HEK293 (cell line): ENCODE data around the gene RPGRIP1L.

Experiments
- CTCF ChIA-PET: fragments of 350-600 bp; formaldehyde crosslinking; extraction: SDS; loops from one replicate; lab custom pipeline; 2021; ENCODE audit warnings: antibody characterized with exemption; lab: Yijun Ruan, JAX
- POLR2A ChIA-PET: fragments of 300-600 bp; formaldehyde crosslinking; extraction: SDS; loops from one replicate; lab custom pipeline; 2020; ENCODE audit warnings: antibody characterized with exemption, inconsistent platforms; lab: Yijun Ruan, JAX
- H3K27ac ChIP-seq: fragments of 200-500 bp; sonication (Bioruptor generic); 2 replicates; pipeline ENCODE4 v1.5.1; 2014; ENCODE audit warnings: low read depth, low read length, control low read depth, inconsistent platforms; ENCODE audit errors: extremely low read depth
- H3K36me3 ChIP-seq, 2 experiments: fragments of 200-500 bp in 1 of 2; sonication (Bioruptor generic) in 1 of 2; 1 replicate in 1 of 2; 2 replicates in 1 of 2; pipeline ENCODE4 v1.5.1; 2014 to 2017; ENCODE audit warnings: inconsistent platforms in 2 of 2, low read length in 2 of 2; ENCODE audit not compliant: control insufficient read depth in 2 of 2, insufficient read depth in 1 of 2
- H3K4me1 ChIP-seq: fragments of 200-500 bp; sonication (Bioruptor generic); 2 replicates; pipeline ENCODE4 v1.5.1; 2014; ENCODE audit warnings: mild to moderate bottlenecking, low read length, inconsistent platforms; ENCODE audit not compliant: control insufficient read depth, insufficient read depth
- H3K4me3 ChIP-seq: 2 replicates; pipeline ENCODE4 v1.5.1; 2011; ENCODE audit warnings: low read depth, mild to moderate bottlenecking, control low read depth, low read length, moderate library complexity
- H3K9me3 ChIP-seq: fragments of 200-500 bp; sonication (Bioruptor generic); 2 replicates; pipeline ENCODE4 v1.5.1; 2014; ENCODE audit warnings: low read depth, low read length, inconsistent platforms; ENCODE audit not compliant: control insufficient read depth, insufficient read depth
- KLF16 ChIP-seq: fragments of 450-650 bp; formaldehyde crosslinking; IDR thresholded peaks from 2 replicates; pipeline ENCODE4 v1.5.1; 2017; ENCODE audit warnings: missing biosample characterization, missing genetic modification characterization
- TCF7L2 ChIP-seq: IDR thresholded peaks from 2 replicates; pipeline ENCODE4 v1.6.1; 2011; ENCODE audit warnings: low read depth, mild to moderate bottlenecking, inconsistent platforms, low read length, moderate library complexity, borderline replicate concordance
- ZBTB1 ChIP-seq: fragments of 450-650 bp; formaldehyde crosslinking; IDR thresholded peaks from 2 replicates; pipeline ENCODE4 v1.5.1; 2016; ENCODE audit warnings: missing biosample characterization, missing genetic modification characterization
- ZBTB26 ChIP-seq: fragments of 450-650 bp; formaldehyde crosslinking; optimal IDR thresholded peaks from 2 replicates; pipeline ENCODE3; 2016; ENCODE audit warnings: missing biosample characterization, mild to moderate bottlenecking, missing genetic modification characterization
- ZFHX2 ChIP-seq: fragments of 450-650 bp; formaldehyde crosslinking; conservative IDR thresholded peaks from 2 replicates; pipeline ENCODE4 v1.5.1; 2016; ENCODE audit warnings: missing biosample characterization, missing genetic modification characterization
- ZNF10 ChIP-seq: fragments of 450-650 bp; formaldehyde crosslinking; IDR thresholded peaks from 2 replicates; pipeline ENCODE4 v1.5.1; 2017; ENCODE audit warnings: missing biosample characterization, missing genetic modification characterization
- ZNF239 ChIP-seq: fragments of 450-650 bp; formaldehyde crosslinking; IDR thresholded peaks from 2 replicates; pipeline ENCODE4 v1.5.1; 2016; ENCODE audit warnings: missing biosample characterization, missing genetic modification characterization
- ZNF280D ChIP-seq: fragments of 450-650 bp; formaldehyde crosslinking; IDR thresholded peaks from 2 replicates; pipeline ENCODE4 v1.5.1; 2016; ENCODE audit warnings: missing biosample characterization, missing genetic modification characterization
- ZNF292 ChIP-seq: fragments of 450-650 bp; formaldehyde crosslinking; IDR thresholded peaks from 2 replicates; pipeline ENCODE4 v1.5.1; 2016; ENCODE audit warnings: low read depth, missing biosample characterization, missing genetic modification characterization, borderline replicate concordance
- ZNF510 ChIP-seq: fragments of 450-650 bp; formaldehyde crosslinking; IDR thresholded peaks from 2 replicates; pipeline ENCODE4 v1.5.1; 2018; ENCODE audit warnings: mild to moderate bottlenecking, missing genetic modification characterization, missing biosample characterization; ENCODE audit not compliant: insufficient replicate concordance
- ZNF585B ChIP-seq: fragments of 450-650 bp; formaldehyde crosslinking; IDR thresholded peaks from 2 replicates; pipeline ENCODE4 v1.5.1; 2016; ENCODE audit warnings: missing biosample characterization, missing genetic modification characterization
- ZNF692 ChIP-seq: fragments of 450-650 bp; formaldehyde crosslinking; IDR thresholded peaks from 2 replicates; pipeline ENCODE4 v1.5.1; 2016; ENCODE audit warnings: missing biosample characterization, missing genetic modification characterization
- ZSCAN23 ChIP-seq: fragments of 450-650 bp; formaldehyde crosslinking; IDR thresholded peaks from 2 replicates; pipeline ENCODE4 v1.5.1; 2016; ENCODE audit warnings: missing biosample characterization, missing genetic modification characterization
- TF ChIP-seq, protein P1 (sequence below): fragments of 450-650 bp; formaldehyde crosslinking; IDR thresholded peaks from 2 replicates; pipeline ENCODE4 v1.5.1; 2017; ENCODE audit warnings: missing biosample characterization, missing genetic modification characterization
- TF ChIP-seq, protein P2 (sequence below): fragments of 450-650 bp; formaldehyde crosslinking; IDR thresholded peaks from 2 replicates; pipeline ENCODE4 v1.5.1; 2016; ENCODE audit warnings: missing biosample characterization, missing genetic modification characterization
- TF ChIP-seq, protein P3 (sequence below): fragments of 450-650 bp; formaldehyde crosslinking; IDR thresholded peaks from 2 replicates; pipeline ENCODE4 v1.5.1; 2016; ENCODE audit warnings: missing biosample characterization, missing genetic modification characterization, low read depth
- TF ChIP-seq, protein P4 (sequence below): IDR thresholded peaks from 2 replicates; pipeline ENCODE4 v1.6.1; 2011; ENCODE audit warnings: mild to moderate bottlenecking, low read depth, low read length, borderline replicate concordance

RPGRIP1L gene

GRCh38 chr16:53598511-53599275 lies 105.0 kb downstream of the RPGRIP1L start (continued):
- TF ChIP-seq, protein P1, sequence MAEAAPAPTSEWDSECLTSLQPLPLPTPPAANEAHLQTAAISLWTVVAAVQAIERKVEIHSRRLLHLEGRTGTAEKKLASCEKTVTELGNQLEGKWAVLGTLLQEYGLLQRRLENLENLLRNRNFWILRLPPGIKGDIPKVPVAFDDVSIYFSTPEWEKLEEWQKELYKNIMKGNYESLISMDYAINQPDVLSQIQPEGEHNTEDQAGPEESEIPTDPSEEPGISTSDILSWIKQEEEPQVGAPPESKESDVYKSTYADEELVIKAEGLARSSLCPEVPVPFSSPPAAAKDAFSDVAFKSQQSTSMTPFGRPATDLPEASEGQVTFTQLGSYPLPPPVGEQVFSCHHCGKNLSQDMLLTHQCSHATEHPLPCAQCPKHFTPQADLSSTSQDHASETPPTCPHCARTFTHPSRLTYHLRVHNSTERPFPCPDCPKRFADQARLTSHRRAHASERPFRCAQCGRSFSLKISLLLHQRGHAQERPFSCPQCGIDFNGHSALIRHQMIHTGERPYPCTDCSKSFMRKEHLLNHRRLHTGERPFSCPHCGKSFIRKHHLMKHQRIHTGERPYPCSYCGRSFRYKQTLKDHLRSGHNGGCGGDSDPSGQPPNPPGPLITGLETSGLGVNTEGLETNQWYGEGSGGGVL (tag by site-specific recombination) = no peak
- TF ChIP-seq ZNF292 = no peak
- TF ChIP-seq, protein P2, sequence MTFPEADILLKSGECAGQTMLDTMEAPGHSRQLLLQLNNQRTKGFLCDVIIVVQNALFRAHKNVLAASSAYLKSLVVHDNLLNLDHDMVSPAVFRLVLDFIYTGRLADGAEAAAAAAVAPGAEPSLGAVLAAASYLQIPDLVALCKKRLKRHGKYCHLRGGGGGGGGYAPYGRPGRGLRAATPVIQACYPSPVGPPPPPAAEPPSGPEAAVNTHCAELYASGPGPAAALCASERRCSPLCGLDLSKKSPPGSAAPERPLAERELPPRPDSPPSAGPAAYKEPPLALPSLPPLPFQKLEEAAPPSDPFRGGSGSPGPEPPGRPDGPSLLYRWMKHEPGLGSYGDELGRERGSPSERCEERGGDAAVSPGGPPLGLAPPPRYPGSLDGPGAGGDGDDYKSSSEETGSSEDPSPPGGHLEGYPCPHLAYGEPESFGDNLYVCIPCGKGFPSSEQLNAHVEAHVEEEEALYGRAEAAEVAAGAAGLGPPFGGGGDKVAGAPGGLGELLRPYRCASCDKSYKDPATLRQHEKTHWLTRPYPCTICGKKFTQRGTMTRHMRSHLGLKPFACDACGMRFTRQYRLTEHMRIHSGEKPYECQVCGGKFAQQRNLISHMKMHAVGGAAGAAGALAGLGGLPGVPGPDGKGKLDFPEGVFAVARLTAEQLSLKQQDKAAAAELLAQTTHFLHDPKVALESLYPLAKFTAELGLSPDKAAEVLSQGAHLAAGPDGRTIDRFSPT (tag by site-specific recombination) = no peak
- TF ChIP-seq ZFHX2 = no peak

- POLR2A ChIA-PET = no interaction called here
- CTCF ChIA-PET = no interaction called here
Measured at GRCh38 chr16:53597776-53598175, 105.9 kb downstream of the RPGRIP1L start.

GRCh38 chr16:53588081-53588648 lies 115.5 kb downstream of the RPGRIP1L start:
- CTCF ChIA-PET = no interaction called here
- Histone ChIP-seq H3K4me3 (no peak overlapping the region), H3K36me3 (no peaks in the 10 kb centered on the region), H3K9me3 (no peaks in the 10 kb centered on the region), H3K4me1 (no peaks in the 10 kb centered on the region), H3K27ac (no peak overlapping the region)
- TF ChIP-seq ZNF585B (tag by site-specific recombination) = no peak
- no peak for TF ChIP-seq ZNF510
- TF ChIP-seq ZNF692 = no peak
- TF ChIP-seq ZSCAN23 = no peak
- no peak for TF ChIP-seq ZNF280D (tag by site-specific recombination)
- no peak for TF ChIP-seq ZNF239
- TF ChIP-seq, all 188 proteins: peak for 0
- POLR2A ChIA-PET = no interaction called here

More at GRCh38 chr16:53597776-53598175, 105.9 kb downstream of the RPGRIP1L start:
- no peaks in the 10 kb centered on the region for H3K9me3 ChIP-seq
- H3K4me1 ChIP-seq = no peaks in the 10 kb centered on the region
- TF ChIP-seq, protein P3, sequence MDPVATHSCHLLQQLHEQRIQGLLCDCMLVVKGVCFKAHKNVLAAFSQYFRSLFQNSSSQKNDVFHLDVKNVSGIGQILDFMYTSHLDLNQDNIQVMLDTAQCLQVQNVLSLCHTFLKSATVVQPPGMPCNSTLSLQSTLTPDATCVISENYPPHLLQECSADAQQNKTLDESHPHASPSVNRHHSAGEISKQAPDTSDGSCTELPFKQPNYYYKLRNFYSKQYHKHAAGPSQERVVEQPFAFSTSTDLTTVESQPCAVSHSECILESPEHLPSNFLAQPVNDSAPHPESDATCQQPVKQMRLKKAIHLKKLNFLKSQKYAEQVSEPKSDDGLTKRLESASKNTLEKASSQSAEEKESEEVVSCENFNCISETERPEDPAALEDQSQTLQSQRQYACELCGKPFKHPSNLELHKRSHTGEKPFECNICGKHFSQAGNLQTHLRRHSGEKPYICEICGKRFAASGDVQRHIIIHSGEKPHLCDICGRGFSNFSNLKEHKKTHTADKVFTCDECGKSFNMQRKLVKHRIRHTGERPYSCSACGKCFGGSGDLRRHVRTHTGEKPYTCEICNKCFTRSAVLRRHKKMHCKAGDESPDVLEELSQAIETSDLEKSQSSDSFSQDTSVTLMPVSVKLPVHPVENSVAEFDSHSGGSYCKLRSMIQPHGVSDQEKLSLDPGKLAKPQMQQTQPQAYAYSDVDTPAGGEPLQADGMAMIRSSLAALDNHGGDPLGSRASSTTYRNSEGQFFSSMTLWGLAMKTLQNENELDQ (tag by site-specific recombination) = no peak
- TF ChIP-seq ZBTB26 (tag by site-specific recombination) = no peak
- no peak for TF ChIP-seq ZBTB1 (tag by site-specific recombination)
- no peak for TF ChIP-seq TCF7L2
- TF ChIP-seq ZNF10 (tag by site-specific recombination) = no peak
- no peak for TF ChIP-seq KLF16 (tag by site-specific recombination)
- TF ChIP-seq, protein P4, sequence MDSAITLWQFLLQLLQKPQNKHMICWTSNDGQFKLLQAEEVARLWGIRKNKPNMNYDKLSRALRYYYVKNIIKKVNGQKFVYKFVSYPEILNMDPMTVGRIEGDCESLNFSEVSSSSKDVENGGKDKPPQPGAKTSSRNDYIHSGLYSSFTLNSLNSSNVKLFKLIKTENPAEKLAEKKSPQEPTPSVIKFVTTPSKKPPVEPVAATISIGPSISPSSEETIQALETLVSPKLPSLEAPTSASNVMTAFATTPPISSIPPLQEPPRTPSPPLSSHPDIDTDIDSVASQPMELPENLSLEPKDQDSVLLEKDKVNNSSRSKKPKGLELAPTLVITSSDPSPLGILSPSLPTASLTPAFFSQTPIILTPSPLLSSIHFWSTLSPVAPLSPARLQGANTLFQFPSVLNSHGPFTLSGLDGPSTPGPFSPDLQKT = no peak
- no peak overlapping the region for H3K27ac ChIP-seq
- no peak overlapping the region for H3K4me3 ChIP-seq
- no peaks in the 10 kb centered on the region for H3K36me3 ChIP-seq
